Hematopoietic multipotent progenitor cell treated with erythropoietin and hydrocortisone succinate and interleukin-3 and kit ligand, for 4 days (in vitro differentiated cells): ENCODE measurements around the gene TBC1D5.

ENCODE experiments used
- DNase-seq: peaks from one replicate; pipeline ENCODE4 v3.0.0-alpha.2; 2015

The TBC1D5 gene

DNA sequence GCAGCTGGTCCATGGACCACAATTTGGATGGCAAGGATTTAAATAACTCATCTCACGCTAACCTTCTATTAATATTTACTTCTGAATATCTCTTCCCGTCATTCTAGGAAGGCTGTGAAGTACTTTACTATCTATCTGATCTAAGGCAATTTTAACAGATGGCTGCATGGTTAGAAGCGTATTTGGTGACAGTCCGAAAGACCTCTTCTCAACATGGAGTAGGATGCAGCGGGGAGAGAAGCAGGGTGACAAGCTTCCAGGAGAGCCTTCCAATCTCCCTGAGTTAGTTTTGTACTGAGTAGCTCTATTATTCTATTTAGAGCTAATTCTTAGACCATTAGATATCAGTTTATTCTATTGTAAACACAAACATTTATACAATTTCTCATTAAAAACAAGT lies 548.3 kb downstream of the TBC1D5 start:
- no peak for DNase-seq

- DNase-seq, result peak; percentile 21
These were observed 549.4 kb downstream of the TBC1D5 start for GRCh38 chr3:17192995-17193394.

DNA sequence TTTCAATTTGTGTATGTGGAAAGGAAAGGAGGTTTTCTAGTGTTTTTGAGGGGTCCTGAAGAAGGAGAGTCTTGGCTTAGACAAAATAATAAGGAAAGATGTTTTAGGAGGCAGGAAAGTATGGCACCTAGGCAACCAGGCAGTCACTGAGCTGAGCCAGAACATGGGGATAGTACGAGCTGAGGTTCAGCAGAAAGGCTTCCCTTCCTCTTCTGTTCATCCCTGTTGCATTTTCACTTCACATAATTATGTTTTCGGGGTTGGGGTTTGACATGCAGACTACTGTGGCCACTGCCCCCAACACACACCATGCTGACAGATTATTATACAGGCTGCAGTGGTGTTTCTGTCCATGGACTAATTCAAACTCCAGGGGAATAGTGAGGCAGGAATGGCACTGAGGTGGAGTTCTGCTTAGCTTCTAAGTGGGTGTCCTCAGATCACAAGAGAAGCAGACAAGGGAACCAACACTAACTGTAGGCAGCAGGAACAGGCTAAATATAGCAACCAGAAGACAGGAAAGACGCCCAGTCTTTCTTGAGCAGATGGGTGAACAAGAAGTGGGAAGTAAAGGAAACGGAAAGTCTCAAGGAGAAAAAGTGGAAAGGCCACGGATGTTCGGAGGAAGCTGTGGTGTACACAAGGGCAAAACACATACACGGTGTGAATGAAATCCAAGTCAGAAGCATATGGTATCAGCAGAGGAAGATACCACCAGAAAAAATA lies 551.9 kb downstream of the TBC1D5 start:
- no peak for DNase-seq

DNA sequence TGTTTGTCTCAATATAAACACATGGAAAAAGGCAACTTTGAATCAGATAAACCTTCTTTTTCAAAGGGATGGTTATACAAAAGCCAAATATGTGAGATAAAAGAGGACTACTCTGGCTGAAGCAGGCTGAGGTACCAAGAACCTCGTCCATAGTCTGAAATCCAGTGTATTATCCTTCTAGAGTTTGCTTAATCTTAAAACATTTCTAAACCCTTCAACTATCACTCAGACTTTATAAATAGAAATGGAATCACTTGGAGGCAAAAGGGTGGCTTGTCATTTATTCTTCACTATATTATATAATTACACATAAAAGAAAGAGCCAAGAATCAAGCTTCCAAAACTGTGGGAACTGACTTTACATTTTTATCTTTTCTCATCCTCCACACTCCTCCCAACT lies 554.1 kb downstream of the TBC1D5 start:
- DNase-seq, result no peak

GRCh38 chr3:17187589-17188184 lies 554.7 kb downstream of the TBC1D5 start:
- DNase-seq, result no peak

DNA sequence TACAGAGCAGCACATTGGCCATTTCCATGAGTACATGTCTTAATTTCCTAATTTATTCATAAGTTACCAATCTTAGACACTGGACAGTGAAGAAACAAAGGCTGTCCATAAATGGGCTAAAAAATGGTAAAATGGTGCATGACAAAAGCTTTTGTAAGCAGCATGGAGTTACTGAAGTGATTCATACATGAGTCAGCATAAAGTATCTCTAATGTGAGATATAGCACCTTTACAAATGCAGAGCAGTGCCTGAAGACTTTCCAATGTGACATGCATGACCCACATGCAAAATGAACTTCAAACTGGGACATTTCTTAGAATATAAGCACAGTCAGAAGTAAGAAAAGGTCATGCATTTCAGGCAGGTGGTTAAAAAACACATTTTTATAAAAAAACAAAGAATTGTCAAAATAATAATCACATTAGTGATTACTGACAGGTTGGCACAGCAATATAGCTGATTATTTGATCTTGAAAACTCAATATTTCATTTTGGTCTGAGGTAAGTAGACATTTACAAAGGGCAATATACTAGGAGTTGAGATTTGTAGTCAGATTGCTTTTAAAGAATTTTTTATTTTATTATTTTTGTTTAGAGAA lies 558.4 kb downstream of the TBC1D5 start:
- DNase-seq, result peak; percentile 12

- DNase-seq, result no peak
These were observed 560.3 kb downstream of the TBC1D5 start for GRCh38 chr3:17182166-17182565.

- no peak for DNase-seq
These were observed 561.0 kb downstream of the TBC1D5 start for GRCh38 chr3:17181413-17181907.

DNA sequence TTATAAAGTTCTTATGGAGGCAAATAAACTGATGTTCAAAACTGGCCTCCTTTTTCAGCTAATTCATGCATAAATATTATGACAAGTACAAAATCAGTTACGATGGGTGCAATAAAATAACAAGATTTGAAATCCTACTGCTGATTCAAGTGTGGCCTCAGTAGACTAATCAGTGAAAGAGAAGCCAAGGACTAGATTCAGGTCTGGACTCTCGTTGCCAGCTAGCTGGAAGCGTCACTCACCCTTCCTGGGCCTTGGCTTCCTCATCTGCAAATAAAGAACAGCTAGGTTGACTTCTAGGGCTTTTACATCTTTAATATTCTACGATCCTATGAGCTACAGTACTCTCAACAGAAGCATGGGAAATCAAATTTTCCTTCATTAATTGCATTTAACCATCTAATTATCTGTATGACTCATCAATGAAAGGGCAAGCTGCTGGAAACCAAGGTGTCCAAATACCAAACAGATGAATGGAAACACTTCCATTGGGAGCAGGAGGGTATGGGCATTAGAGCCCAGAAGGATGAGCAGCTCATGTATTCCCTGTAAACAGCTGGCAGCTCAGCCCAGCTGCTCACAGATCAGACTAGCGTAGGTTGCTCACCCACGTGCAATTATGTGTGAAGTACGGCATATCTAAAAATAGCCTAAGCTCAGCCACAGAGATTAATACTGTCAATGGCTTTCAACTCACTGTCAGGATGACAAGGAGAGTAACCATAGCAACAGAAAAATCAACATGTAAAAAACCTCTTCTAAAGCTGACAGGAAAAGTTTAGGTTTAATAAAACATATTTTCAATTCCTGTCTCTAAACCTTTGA lies 562.8 kb downstream of the TBC1D5 start:
- no peak for DNase-seq

DNA sequence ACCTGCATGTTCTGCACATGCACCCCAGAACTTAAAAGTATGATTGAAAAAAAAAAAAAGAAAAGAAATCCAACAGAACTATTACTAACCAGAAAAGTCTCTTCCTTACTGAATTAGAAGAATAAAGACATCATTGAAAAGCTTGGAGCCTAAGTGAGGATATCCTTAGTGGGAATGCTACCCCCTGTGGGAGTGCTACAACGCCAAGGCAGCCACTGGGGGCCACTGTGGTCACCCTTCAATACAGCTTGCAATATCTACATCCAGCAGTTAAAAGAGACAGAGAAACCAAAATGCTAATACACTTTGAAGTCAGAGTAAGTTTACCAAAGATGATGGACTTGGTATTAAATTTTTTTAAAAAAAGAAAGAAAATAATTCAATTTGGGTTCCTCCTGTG lies 565.7 kb downstream of the TBC1D5 start:
- peak; percentile 9 for DNase-seq

DNA sequence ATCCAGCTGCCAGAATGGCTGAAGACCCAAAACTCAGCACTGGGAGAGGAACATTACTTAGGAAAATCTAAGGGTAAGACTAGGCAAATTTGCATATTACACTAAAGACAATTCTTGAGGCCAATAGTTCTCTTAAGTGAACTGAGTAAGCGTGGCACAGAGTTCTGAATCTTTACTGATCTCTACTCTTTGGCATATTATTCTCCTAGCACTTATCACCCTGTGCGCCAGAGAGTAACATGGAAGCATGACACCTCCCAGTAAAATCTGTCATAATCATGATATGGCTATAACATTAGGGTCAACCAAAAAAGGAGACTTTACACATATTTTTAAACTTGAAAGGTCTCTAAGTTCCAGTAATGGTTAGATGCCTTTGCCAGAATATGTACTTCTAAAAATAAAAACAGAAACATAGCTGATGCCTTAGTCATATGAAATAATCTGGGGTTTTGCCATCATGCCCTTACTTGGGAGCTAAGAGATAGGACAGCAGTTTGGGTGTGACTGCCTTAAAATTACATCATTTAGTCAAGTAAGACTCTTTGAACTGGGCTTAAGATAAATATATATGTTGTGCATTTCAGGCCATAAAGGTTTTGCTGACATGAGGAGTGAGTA lies 567.1 kb downstream of the TBC1D5 start:
- peak; percentile 18 for DNase-seq

DNA sequence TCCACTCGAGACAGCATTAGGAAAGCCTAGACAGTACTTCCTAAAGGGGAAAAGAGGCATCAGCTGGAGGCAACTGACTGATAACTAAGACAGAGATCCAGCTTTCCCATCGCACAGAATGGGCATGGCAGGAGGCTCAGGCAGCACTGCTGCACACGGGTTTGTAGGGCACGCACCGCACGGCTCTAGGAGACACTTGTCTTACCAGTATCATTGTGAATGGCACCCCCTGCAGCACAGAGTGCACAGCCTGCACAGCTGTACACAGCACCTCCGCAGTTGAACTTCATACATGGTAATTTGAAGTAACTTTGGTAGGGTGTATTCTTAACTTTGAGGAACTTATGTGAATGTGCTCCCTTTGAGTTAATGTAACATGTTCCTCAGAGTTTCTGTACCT lies 576.1 kb downstream of the TBC1D5 start:
- peak; percentile 37 for DNase-seq

- DNase-seq, result no peak
These were observed 580.3 kb downstream of the TBC1D5 start for GRCh38 chr3:17162116-17162515.

- no peak for DNase-seq
These were observed 581.8 kb downstream of the TBC1D5 start for GRCh38 chr3:17160597-17160996.

DNA sequence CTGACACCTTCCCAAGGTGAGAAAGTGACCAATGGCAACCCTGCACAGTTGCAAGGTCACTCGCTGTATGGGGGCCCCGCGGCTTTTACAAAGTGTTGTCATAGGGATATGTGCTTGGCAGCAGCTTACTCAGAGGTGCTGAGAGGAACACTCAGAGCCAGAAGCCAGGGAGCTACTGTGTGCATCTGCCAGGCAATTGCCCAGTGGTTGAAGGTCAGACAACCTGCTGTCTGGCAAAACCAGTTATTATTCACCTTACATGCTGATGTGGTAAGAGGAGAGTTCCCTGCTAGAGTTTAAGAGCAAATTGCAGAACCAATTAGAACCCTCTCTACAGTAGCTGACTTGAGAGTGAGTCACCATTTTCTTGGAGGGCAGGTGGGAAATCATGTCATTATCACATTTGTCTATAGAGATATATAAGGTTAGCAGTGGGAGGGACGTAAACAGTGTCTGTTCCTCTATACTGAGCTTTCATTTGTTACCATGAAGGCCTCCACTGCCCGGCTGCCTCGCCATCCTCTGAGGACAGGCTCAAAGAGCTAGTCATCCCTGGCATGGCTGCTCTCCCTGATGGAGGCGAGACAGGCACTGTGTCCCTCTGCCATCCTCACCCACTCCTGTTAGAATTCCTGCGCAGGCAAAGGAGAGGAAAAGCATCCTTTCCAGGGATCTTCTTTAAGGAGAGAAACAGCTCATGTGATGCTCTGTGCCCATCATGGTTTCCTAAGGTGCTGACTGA lies 583.3 kb downstream of the TBC1D5 start:
- DNase-seq, result no peak

GRCh38 chr3:17157713-17158112 lies 584.7 kb downstream of the TBC1D5 start:
- DNase-seq, result no peak

- no peak for DNase-seq
These were observed 585.6 kb downstream of the TBC1D5 start for GRCh38 chr3:17156864-17157263.

- no peak for DNase-seq
These were observed 586.5 kb downstream of the TBC1D5 start for GRCh38 chr3:17155951-17156350.

GRCh38 chr3:17154941-17155340 lies 587.5 kb downstream of the TBC1D5 start:
- DNase-seq, result no peak

- DNase-seq, result no peak
These were observed 588.2 kb downstream of the TBC1D5 start for GRCh38 chr3:17154221-17154620.

DNA sequence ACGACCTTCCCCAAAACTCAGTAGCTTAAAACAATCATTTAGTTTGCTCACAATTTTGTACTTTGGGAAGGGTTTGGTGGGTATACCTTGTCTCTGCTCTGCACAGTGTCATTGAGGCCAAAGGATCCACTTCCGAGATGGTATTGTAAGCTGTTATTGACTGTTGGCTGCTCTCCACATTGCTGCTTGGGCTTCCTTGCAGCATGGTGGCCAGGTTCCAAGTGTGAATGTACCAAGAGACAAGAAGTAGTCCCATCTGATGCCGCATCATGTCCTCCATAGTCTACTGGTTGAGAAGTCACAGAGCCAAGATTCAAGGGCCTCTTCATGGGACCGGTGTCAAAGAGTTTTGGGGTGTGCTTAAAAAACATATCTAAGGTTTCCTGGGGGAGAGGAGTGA lies 589.2 kb downstream of the TBC1D5 start:
- no peak for DNase-seq
